ENCODE measurements around the gene IMPDH1.
A peak's percentile ranks its signal among the peaks of the same experiment; 100 is the strongest.

The IMPDH1 gene

GRCh38 chr7:128390871-128391565 lies 18.8 kb downstream of the IMPDH1 start:
- DNase-seq (no peak), ATAC-seq (no peak)
- H3K4me3 Mint-ChIP-seq: no peak overlapping the region
- H3K27me3 Mint-ChIP-seq: no peaks in the 10 kb centered on the region
- no peaks in the 10 kb centered on the region for H3K36me3 Mint-ChIP-seq (ENCODE audit: low read depth)
- no peak overlapping the region for H3K27ac Mint-ChIP-seq
- no peaks in the 10 kb centered on the region for H3K9me3 Mint-ChIP-seq
- no peaks in the 10 kb centered on the region for H3K4me1 Mint-ChIP-seq

- Mint-ChIP-seq H3K27ac (no peak overlapping the region), H3K27me3 (no peaks in the 10 kb centered on the region), H3K9me3 (no peaks in the 10 kb centered on the region)
Observed at GRCh38 chr7:128389618-128390329, 20.0 kb downstream of the IMPDH1 start.

GRCh38 chr7:128389085-128389617 lies 20.6 kb downstream of the IMPDH1 start:
- Mint-ChIP-seq H3K36me3 (ENCODE audit: low read depth) (no peaks in the 10 kb centered on the region), H3K4me1 (no peaks in the 10 kb centered on the region), H3K27me3 (no peaks in the 10 kb centered on the region), H3K27ac (no peak overlapping the region), H3K9me3 (no peaks in the 10 kb centered on the region), H3K4me3 (no peak overlapping the region)
- DNase-seq (no peak), ATAC-seq (no peak)

More at GRCh38 chr7:128389618-128390329, 20.0 kb downstream of the IMPDH1 start:
- Mint-ChIP-seq H3K4me1 (no peaks in the 10 kb centered on the region), H3K36me3 (ENCODE audit: low read depth) (no peaks in the 10 kb centered on the region), H3K4me3 (no peak overlapping the region)
- no peak for ATAC-seq
- DNase-seq: no peak

GRCh38 chr7:128388145-128388485 lies 21.7 kb downstream of the IMPDH1 start:
- H3K4me1 Mint-ChIP-seq: no peaks in the 10 kb centered on the region
- H3K27me3 Mint-ChIP-seq: no peaks in the 10 kb centered on the region

GRCh38 chr7:128387216-128388144 lies 22.3 kb downstream of the IMPDH1 start:
- DNase-seq (peak; percentile 80), ATAC-seq (peak; percentile 76)
- Mint-ChIP-seq H3K9me3 (no peaks in the 10 kb centered on the region), H3K36me3 (ENCODE audit: low read depth) (no peaks in the 10 kb centered on the region), H3K27ac (no peak overlapping the region), H3K4me1 (no peaks in the 10 kb centered on the region), H3K4me3 (no peak overlapping the region), H3K27me3 (no peaks in the 10 kb centered on the region)

More at GRCh38 chr7:128388145-128388485, 21.7 kb downstream of the IMPDH1 start:
- DNase-seq (no peak), ATAC-seq (no peak)
- H3K27ac Mint-ChIP-seq: no peak overlapping the region
- H3K9me3 Mint-ChIP-seq: no peaks in the 10 kb centered on the region
- no peaks in the 10 kb centered on the region for H3K36me3 Mint-ChIP-seq (ENCODE audit: low read depth)
- H3K4me3 Mint-ChIP-seq: no peak overlapping the region

GRCh38 chr7:128385988-128386925 lies 23.5 kb downstream of the IMPDH1 start:
- no peak for ATAC-seq
- Mint-ChIP-seq H3K4me3 (no peak overlapping the region), H3K27ac (no peak overlapping the region), H3K4me1 (no peaks in the 10 kb centered on the region), H3K9me3 (no peaks in the 10 kb centered on the region), H3K27me3 (no peaks in the 10 kb centered on the region), H3K36me3 (ENCODE audit: low read depth) (no peaks in the 10 kb centered on the region)
- DNase-seq: no peak

GRCh38 chr7:128384726-128385125 lies 25.1 kb downstream of the IMPDH1 start:
- Mint-ChIP-seq H3K36me3 (ENCODE audit: low read depth) (no peaks in the 10 kb centered on the region), H3K4me1 (no peaks in the 10 kb centered on the region), H3K27ac (no peak overlapping the region), H3K4me3 (no peak overlapping the region), H3K27me3 (no peaks in the 10 kb centered on the region), H3K9me3 (no peaks in the 10 kb centered on the region)
- no peak for DNase-seq
- no peak for ATAC-seq

- H3K27me3 Mint-ChIP-seq: no peaks in the 10 kb centered on the region
- no peaks in the 10 kb centered on the region for H3K4me1 Mint-ChIP-seq
- no peak overlapping the region for H3K27ac Mint-ChIP-seq
- no peaks in the 10 kb centered on the region for H3K9me3 Mint-ChIP-seq
- H3K36me3 Mint-ChIP-seq (ENCODE audit: low read depth): no peaks in the 10 kb centered on the region
- H3K4me3 Mint-ChIP-seq: no peak overlapping the region
- ATAC-seq (no peak), DNase-seq (no peak)
Observed at GRCh38 chr7:128383776-128384175, 26.0 kb downstream of the IMPDH1 start.

GRCh38 chr7:128381161-128381821 lies 28.5 kb downstream of the IMPDH1 start:
- DNase-seq (peak; percentile 57), ATAC-seq (peak; percentile 26)
- Mint-ChIP-seq H3K9me3 (no peaks in the 10 kb centered on the region), H3K36me3 (ENCODE audit: low read depth) (no peaks in the 10 kb centered on the region), H3K27ac (no peak overlapping the region), H3K4me1 (no peaks in the 10 kb centered on the region), H3K27me3 (no peaks in the 10 kb centered on the region), H3K4me3 (no peak overlapping the region)

- no peak for DNase-seq
- Mint-ChIP-seq H3K27me3 (no peaks in the 10 kb centered on the region), H3K4me3 (no peak overlapping the region), H3K27ac (no peak overlapping the region), H3K4me1 (no peaks in the 10 kb centered on the region), H3K36me3 (ENCODE audit: low read depth) (no peaks in the 10 kb centered on the region), H3K9me3 (no peaks in the 10 kb centered on the region)
- no peak for ATAC-seq
Observed at GRCh38 chr7:128380483-128381106, 29.2 kb downstream of the IMPDH1 start.

GRCh38 chr7:128379900-128380479 lies 29.8 kb downstream of the IMPDH1 start:
- no peak for DNase-seq
- H3K4me1 Mint-ChIP-seq: no peaks in the 10 kb centered on the region
- no peak overlapping the region for H3K27ac Mint-ChIP-seq
- no peak for ATAC-seq
- H3K27me3 Mint-ChIP-seq: no peaks in the 10 kb centered on the region
- H3K9me3 Mint-ChIP-seq: no peaks in the 10 kb centered on the region
- no peak overlapping the region for H3K4me3 Mint-ChIP-seq
- no peaks in the 10 kb centered on the region for H3K36me3 Mint-ChIP-seq (ENCODE audit: low read depth)

- peaks cover 2% of the 10 kb centered on the region for H3K27me3 Mint-ChIP-seq
- H3K27ac Mint-ChIP-seq: no peak overlapping the region
- DNase-seq: no peak
- H3K4me3 Mint-ChIP-seq: no peak overlapping the region
- no peak for ATAC-seq
- H3K9me3 Mint-ChIP-seq: no peaks in the 10 kb centered on the region
- H3K4me1 Mint-ChIP-seq: no peaks in the 10 kb centered on the region
- no peaks in the 10 kb centered on the region for H3K36me3 Mint-ChIP-seq (ENCODE audit: low read depth)
Observed at GRCh38 chr7:128378637-128379036, 31.1 kb downstream of the IMPDH1 start.

GRCh38 chr7:128376077-128376476 lies 33.7 kb downstream of the IMPDH1 start:
- Mint-ChIP-seq H3K9me3 (no peaks in the 10 kb centered on the region), H3K4me1 (no peaks in the 10 kb centered on the region)
- no peak for ATAC-seq

More at GRCh38 chr7:128376077-128376476, 33.7 kb downstream of the IMPDH1 start:
- no peak overlapping the region for H3K4me3 Mint-ChIP-seq
- no peak overlapping the region for H3K27ac Mint-ChIP-seq
- DNase-seq: no peak
- peaks cover 6% of the 10 kb centered on the region for H3K27me3 Mint-ChIP-seq
- H3K36me3 Mint-ChIP-seq (ENCODE audit: low read depth): no peaks in the 10 kb centered on the region

Data from activated naive CD8-positive, alpha-beta T cell treated with anti-CD3 and anti-CD28 coated beads, Interleukin-2, amount 50 U/mL, for 24 hours (primary cell).